RWPE1 (cell line): ENCODE measurements around the gene UCKL1.

Experiments
- CTCF ChIA-PET: fragments of 350-600 bp; sonication (Branson Sonifier 250); formaldehyde crosslinking; extraction: SDS; loops from one replicate; lab custom pipeline; 2021; lab: Yijun Ruan, JAX
- POLR2A ChIA-PET: fragments of 400-600 bp; formaldehyde crosslinking; extraction: SDS; loops from one replicate; lab custom pipeline; 2020; ENCODE audit warnings: antibody characterized with exemption; ENCODE audit not compliant: low non-redundant PET; lab: Yijun Ruan, JAX
- DNase-seq: peaks from one replicate; pipeline ENCODE4 v3.0.0; 2012; ENCODE audit warnings: low spot score
- H3K27ac ChIP-seq: fragments of 450-650 bp; 2 replicates; pipeline ENCODE4 v1.5.1; 2017
- TF ChIP-seq, protein P1 (sequence below): fragments of 450-650 bp; conservative IDR thresholded peaks from 2 replicates; pipeline ENCODE4 v1.5.1; 2017; ENCODE audit warnings: low read depth, mild to moderate bottlenecking

The UCKL1 gene

GRCh38 chr20:63955827-63956663, at the start of gene UCKL1:
Gene UCKL1, minus strand, starts transcription at chr20:63956416. Its CDS starts 44 bp downstream, at chr20:63956372.
- ChIA-PET POLR2A (interaction anchor here (0.6 to 1.2 kb wide), 5 partner anchors 12 to 248 kb away, joined by 3 to 4 read pairs (median 3); partner anchors contain the start of genes ARFRP1, PRPF6 and ZGPAT), CTCF (interaction anchor here (0.7 to 3.7 kb wide), 2 partner anchors 17 to 267 kb away, joined by 3 to 18 read pairs; no protein-coding TSS in a partner anchor)
- TF ChIP-seq, protein P1, sequence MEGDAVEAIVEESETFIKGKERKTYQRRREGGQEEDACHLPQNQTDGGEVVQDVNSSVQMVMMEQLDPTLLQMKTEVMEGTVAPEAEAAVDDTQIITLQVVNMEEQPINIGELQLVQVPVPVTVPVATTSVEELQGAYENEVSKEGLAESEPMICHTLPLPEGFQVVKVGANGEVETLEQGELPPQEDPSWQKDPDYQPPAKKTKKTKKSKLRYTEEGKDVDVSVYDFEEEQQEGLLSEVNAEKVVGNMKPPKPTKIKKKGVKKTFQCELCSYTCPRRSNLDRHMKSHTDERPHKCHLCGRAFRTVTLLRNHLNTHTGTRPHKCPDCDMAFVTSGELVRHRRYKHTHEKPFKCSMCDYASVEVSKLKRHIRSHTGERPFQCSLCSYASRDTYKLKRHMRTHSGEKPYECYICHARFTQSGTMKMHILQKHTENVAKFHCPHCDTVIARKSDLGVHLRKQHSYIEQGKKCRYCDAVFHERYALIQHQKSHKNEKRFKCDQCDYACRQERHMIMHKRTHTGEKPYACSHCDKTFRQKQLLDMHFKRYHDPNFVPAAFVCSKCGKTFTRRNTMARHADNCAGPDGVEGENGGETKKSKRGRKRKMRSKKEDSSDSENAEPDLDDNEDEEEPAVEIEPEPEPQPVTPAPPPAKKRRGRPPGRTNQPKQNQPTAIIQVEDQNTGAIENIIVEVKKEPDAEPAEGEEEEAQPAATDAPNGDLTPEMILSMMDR = peak; percentile 51
- peak within 1 kb of the TSS; percentile 99 for H3K27ac ChIP-seq
- peak; percentile 91 for DNase-seq

GRCh38 chr20:64005394-64005793, 49.2 kb upstream of the UCKL1 start:
- TF ChIP-seq, protein P1 = no peak
- POLR2A ChIA-PET = no interaction called here
- H3K27ac ChIP-seq = no peak overlapping the region
- CTCF ChIA-PET = no interaction called here
- no peak for DNase-seq

DNA sequence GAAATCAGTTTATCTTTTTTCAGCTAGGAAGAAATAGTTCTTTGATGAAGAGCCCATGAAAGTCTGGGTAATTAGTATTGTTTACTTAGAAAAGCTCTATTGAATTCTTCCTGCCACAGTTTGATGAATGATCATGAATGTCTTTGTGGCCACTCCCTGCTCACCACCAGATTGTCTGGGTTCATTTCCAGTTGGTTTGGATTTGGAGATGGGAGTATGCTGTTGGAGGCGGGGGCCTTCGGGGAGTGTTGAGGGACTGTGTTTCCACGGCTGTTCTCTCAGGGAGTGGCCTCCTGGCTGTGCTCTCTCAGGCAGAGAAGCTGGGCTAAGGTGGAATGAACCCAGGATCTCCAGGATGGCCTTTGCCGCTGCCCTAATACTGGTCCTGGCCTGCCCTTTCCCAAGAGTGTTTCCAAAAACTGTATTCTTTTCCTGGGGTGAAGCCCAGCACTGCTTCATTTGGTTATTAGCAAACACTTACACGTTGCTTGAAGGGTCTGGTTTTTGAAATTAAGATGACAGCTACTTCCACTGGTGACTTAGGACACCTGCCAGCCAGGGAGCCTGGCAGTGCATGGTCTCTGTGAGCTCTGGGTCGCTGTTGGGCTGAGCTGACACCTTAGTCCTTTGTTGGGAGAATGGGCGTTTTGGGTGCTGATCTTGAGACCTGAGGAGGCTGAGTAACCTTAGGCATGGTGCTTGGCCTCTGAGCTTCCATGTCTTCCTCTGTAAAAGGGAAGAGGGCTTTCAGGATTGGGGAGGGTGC, 47.9 kb upstream of the UCKL1 start:
- ChIA-PET CTCF (interaction anchor here (0.5 to 0.6 kb wide), 2 partner anchors 12 to 229 kb away, joined by 3 to 4 read pairs; no protein-coding TSS in a partner anchor), POLR2A (interaction anchor here (1.1 kb wide), 1 partner anchor 14 kb away, joined by 3 read pairs; no protein-coding TSS in a partner anchor)
- TF ChIP-seq, protein P1 = no peak
- no peak for DNase-seq
- peak overlapping the region; percentile 3; the same call in 1 of the 2 replicates for H3K27ac ChIP-seq

GRCh38 chr20:64001607-64002011, 45.4 kb upstream of the UCKL1 start:
- DNase-seq = no peak
- CTCF ChIA-PET = interaction anchor here (0.6 kb wide), 1 partner anchor 30 kb away, joined by 3 read pairs; no protein-coding TSS in a partner anchor
- H3K27ac ChIP-seq = peak overlapping the region; percentile 26
- TF ChIP-seq, protein P1 = no peak
- POLR2A ChIA-PET = no interaction called here

DNA sequence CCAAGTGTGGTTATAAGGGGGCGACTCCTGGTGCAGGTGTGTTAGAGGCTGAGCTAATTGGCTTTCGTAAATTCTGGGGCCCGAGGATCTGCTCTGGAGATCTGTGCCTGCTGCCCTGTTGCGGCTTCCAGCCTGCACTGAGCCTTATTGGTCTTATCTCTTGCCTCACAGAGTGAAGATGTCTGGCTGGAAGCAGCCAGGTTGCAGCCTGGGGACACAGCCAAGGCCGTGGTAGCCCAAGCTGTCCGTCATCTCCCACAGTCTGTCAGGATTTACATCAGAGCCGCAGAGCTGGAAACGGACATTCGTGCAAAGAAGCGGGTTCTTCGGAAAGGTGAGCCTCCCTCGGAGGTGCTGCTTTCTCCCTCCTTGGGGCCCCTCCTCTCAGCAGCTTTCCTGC, 44.7 kb upstream of the UCKL1 start:
- TF ChIP-seq, protein P1 = no peak
- CTCF ChIA-PET = interaction anchor here (0.6 to 1.0 kb wide), 3 partner anchors 31 to 171 kb away, joined by 3 to 6 read pairs (median 3); no protein-coding TSS in a partner anchor
- no peak for DNase-seq
- POLR2A ChIA-PET = no interaction called here
- H3K27ac ChIP-seq = peak overlapping the region; percentile 26

- ChIA-PET POLR2A (no interaction called here), CTCF (interaction anchor here (0.7 to 2.9 kb wide), 5 partner anchors 9 to 760 kb away, joined by 3 to 13 read pairs (median 6); no protein-coding TSS in a partner anchor)
- TF ChIP-seq, protein P1 = no peak
- DNase-seq = no peak
- peak overlapping the region; percentile 20 for H3K27ac ChIP-seq
These were observed 26.7 kb upstream of the UCKL1 start for GRCh38 chr20:63982937-63983336.
